CD4-positive, alpha-beta T cell (primary cell): ENCODE measurements around the gene MAT2A. TPM values are rescaled to one million over a fixed set of nuclear protein-coding genes. Genes with fewer than 3 reads are reported as not detected.

Experiments used
- ATAC-seq: fragments of 200-7000 bp; cut with Tn5 transposase; one replicate; pipeline ENCODE4 v1.10.0; 2022; ENCODE audit warnings: mild to moderate bottlenecking; ENCODE audit not compliant: poor library complexity
- CTCF ChIA-PET: fragments of 350-600 bp; sonication (Branson Sonifier 250); formaldehyde crosslinking; loops from one replicate; lab custom pipeline; 2021; ENCODE audit warnings: antibody characterized with exemption, inconsistent platforms; lab: Charles Lee
- POLR2A ChIA-PET: fragments of 350-600 bp; sonication (Branson Sonifier 250); formaldehyde crosslinking; loops from one replicate; lab custom pipeline; 2021; ENCODE audit warnings: antibody characterized with exemption, inconsistent platforms; lab: Charles Lee
- DNase-seq, 14 experiments: peaks; one replicate each; pipeline ENCODE4 v3.0.0-alpha.2; 2013 to 2020; ENCODE audit warnings: mixed read lengths in 2 of 14
- H3K27ac ChIP-seq, 2 donors: one replicate each; pipeline versions ENCODE4 v1.5.1 to v1.7.0; 2013; ENCODE audit warnings: low read length in 2 of 2, low read depth in 1 of 2, mild to moderate bottlenecking in 1 of 2
- H3K27me3 ChIP-seq, 2 experiments: 1 replicate in 1 of 2; 2 replicates in 1 of 2; pipeline versions ENCODE4 v1.6.1 to v1.7.0; 2013; ENCODE audit warnings: low read length in 2 of 2, control low read depth in 1 of 2, mild to moderate bottlenecking in 1 of 2, moderate library complexity in 1 of 2; ENCODE audit not compliant: insufficient read depth in 2 of 2, control insufficient read depth in 1 of 2
- H3K36me3 ChIP-seq: one replicate; pipeline ENCODE4 v1.6.1; 2013; ENCODE audit warnings: low read length, control low read depth; ENCODE audit not compliant: insufficient read depth
- H3K4me1 ChIP-seq: one replicate; pipeline ENCODE4 v1.6.1; 2013; ENCODE audit warnings: low read length, control low read depth; ENCODE audit not compliant: insufficient read depth
- H3K4me3 ChIP-seq: one replicate; pipeline ENCODE4 v1.5.1; 2013; ENCODE audit warnings: mild to moderate bottlenecking, low read length, moderate library complexity
- H3K9me3 ChIP-seq, 2 experiments: 1 replicate in 1 of 2; 2 replicates in 1 of 2; pipeline versions ENCODE4 v1.6.1 to v1.7.0; 2013; ENCODE audit warnings: low read length in 2 of 2, mild to moderate bottlenecking in 2 of 2, control low read depth in 1 of 2, moderate library complexity in 1 of 2; ENCODE audit not compliant: control insufficient read depth in 1 of 2, insufficient read depth in 1 of 2
- H3K27ac Mint-ChIP-seq: one replicate; pipeline ENCODE4 v1.8.0; 2020; ENCODE audit warnings: mixed read lengths
- H3K27me3 Mint-ChIP-seq: one replicate; pipeline ENCODE4 v1.8.0; 2021; ENCODE audit warnings: mixed read lengths
- H3K36me3 Mint-ChIP-seq: one replicate; pipeline ENCODE4 v1.8.0; 2021; ENCODE audit warnings: low read depth, mixed read lengths
- H3K4me1 Mint-ChIP-seq: one replicate; pipeline ENCODE4 v1.8.0; 2021; ENCODE audit warnings: low read depth, mixed read lengths
- H3K4me3 Mint-ChIP-seq: one replicate; pipeline ENCODE4 v1.8.0; 2020; ENCODE audit warnings: mild to moderate bottlenecking, mixed read lengths
- H3K9me3 Mint-ChIP-seq: one replicate; pipeline ENCODE4 v1.8.0; 2020; ENCODE audit warnings: mixed read lengths
- intact Hi-C, 2 experiments: fragments of 100-400 bp; cut with DNase I in 1 of 2; cut with micrococcal nuclease in 1 of 2; formaldehyde crosslinking; loops; one replicate each; pipeline versions ENCODE4 v1.15.1 to v1.9.0; 2023 to 2025; cut with DNase I, micrococcal nuclease
- total RNA-seq, 174 experiments: library from RNA in 2 of 174; stranded (reverse) in 2 of 174; gene quantifications; one replicate each; pipeline ENCODE4 v1.2.3 and lab custom pipeline; 2021 to 2026
- TF ChIP-seq, protein P1 (sequence below): fragments of 200-600 bp; IDR thresholded peaks from one replicate; pipeline ENCODE4 v1.8.0; 2022; ENCODE audit warnings: antibody characterized with exemption, mild to moderate bottlenecking

MAT2A gene
- total RNA-seq, 2 experiments from 2014 or later: 121 to 122 TPM

DNA sequence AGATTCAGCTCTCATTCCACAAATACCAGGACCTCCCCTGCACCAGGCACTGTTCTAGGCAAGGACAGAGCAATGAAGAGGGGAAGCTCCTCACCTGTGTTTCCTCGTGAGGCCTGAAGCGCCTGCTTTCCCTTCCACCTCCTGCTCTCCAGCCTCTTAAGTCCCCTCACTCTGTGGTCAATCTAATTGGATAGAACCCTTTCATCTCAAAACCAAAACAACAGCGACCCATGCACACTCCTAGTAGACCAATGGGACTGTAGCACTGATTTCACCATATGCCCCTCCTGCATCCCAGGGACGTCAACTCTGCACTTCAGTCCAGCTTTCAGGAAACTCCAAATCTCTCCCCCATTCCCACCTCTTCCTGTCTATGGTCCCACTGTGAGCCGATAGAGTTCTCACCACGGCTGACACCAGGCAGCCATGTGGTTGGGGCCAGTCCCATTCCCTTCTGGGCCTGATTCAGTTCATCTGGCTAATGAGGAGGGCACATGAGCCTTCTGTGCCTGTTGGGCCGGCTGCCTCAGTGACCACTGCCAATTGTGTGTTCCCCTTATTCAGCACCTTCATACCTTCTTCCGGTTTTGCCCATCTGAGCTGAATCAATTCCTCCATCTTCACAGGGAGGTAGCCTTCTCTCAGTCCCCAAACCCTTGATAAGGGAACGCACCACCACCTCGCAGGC lies 33.3 kb upstream of the MAT2A start:
- ATAC-seq: no peak
- Mint-ChIP-seq H3K4me1 (no peaks in the 10 kb centered on the region), H3K9me3 (no peaks in the 10 kb centered on the region), H3K4me3 (no peak overlapping the region), H3K36me3 (no peaks in the 10 kb centered on the region), H3K27ac (no peak overlapping the region), H3K27me3 (no peaks in the 10 kb centered on the region)
- DNase-seq: no peak
- ChIA-PET POLR2A (no interaction called here), CTCF (interaction anchor here (1.8 kb wide), 1 partner anchor 46 kb away, joined by 4 read pairs; no protein-coding TSS in a partner anchor)
- intact Hi-C loops: loop anchor here in 1 of 2 experiments (10.0 kb wide), 1 partner anchor 51 kb away; no protein-coding TSS in a partner anchor
- no peak overlapping the region for H3K4me3 ChIP-seq
- H3K27ac ChIP-seq: no peak overlapping the region
- no peaks in the 10 kb centered on the region for H3K36me3 ChIP-seq
- no peaks in the 10 kb centered on the region for H3K9me3 ChIP-seq
- no peaks in the 10 kb centered on the region for H3K4me1 ChIP-seq
- TF ChIP-seq, protein P1, sequence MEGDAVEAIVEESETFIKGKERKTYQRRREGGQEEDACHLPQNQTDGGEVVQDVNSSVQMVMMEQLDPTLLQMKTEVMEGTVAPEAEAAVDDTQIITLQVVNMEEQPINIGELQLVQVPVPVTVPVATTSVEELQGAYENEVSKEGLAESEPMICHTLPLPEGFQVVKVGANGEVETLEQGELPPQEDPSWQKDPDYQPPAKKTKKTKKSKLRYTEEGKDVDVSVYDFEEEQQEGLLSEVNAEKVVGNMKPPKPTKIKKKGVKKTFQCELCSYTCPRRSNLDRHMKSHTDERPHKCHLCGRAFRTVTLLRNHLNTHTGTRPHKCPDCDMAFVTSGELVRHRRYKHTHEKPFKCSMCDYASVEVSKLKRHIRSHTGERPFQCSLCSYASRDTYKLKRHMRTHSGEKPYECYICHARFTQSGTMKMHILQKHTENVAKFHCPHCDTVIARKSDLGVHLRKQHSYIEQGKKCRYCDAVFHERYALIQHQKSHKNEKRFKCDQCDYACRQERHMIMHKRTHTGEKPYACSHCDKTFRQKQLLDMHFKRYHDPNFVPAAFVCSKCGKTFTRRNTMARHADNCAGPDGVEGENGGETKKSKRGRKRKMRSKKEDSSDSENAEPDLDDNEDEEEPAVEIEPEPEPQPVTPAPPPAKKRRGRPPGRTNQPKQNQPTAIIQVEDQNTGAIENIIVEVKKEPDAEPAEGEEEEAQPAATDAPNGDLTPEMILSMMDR: no peak
- H3K27me3 ChIP-seq: no peaks in the 10 kb centered on the region

DNA sequence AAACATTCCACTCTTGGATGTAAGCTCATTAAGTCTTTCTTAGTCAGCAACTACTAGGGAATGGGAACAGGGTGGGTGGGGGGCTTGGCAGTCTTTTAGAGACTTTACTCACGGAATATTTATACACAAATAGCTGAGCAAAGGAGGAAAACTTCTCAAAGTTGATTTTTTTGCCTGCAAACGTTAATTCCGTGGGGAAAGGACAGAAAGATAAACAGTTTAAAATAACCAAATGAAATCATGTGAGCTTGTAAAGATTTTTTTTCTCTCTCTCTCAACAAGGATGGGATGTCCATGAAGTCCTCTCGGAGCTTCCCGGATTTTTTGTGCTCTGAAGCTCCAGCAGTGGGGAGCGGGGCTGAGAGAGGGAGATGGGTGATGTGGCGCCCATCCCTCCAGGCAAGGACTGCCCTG lies 32.2 kb upstream of the MAT2A start:
- DNase-seq (no peak), ATAC-seq (no peak)
- Mint-ChIP-seq H3K36me3 (no peaks in the 10 kb centered on the region), H3K27me3 (no peaks in the 10 kb centered on the region), H3K9me3 (no peaks in the 10 kb centered on the region), H3K27ac (no peak overlapping the region), H3K4me3 (no peak overlapping the region), H3K4me1 (no peaks in the 10 kb centered on the region)
- Histone ChIP-seq H3K4me3 (no peak overlapping the region), H3K4me1 (no peaks in the 10 kb centered on the region), H3K36me3 (no peaks in the 10 kb centered on the region), H3K9me3 (no peaks in the 10 kb centered on the region), H3K27me3 (no peaks in the 10 kb centered on the region), H3K27ac (no peak overlapping the region)
- intact Hi-C loops: loop anchor here in 1 of 2 experiments (10.0 kb wide), 1 partner anchor 52 kb away; no protein-coding TSS in a partner anchor
- POLR2A ChIA-PET: no interaction called here
- CTCF ChIA-PET: interaction anchor here (1.8 kb wide), 1 partner anchor 45 kb away, joined by 4 read pairs; no protein-coding TSS in a partner anchor
- TF ChIP-seq, protein P1: no peak

DNA sequence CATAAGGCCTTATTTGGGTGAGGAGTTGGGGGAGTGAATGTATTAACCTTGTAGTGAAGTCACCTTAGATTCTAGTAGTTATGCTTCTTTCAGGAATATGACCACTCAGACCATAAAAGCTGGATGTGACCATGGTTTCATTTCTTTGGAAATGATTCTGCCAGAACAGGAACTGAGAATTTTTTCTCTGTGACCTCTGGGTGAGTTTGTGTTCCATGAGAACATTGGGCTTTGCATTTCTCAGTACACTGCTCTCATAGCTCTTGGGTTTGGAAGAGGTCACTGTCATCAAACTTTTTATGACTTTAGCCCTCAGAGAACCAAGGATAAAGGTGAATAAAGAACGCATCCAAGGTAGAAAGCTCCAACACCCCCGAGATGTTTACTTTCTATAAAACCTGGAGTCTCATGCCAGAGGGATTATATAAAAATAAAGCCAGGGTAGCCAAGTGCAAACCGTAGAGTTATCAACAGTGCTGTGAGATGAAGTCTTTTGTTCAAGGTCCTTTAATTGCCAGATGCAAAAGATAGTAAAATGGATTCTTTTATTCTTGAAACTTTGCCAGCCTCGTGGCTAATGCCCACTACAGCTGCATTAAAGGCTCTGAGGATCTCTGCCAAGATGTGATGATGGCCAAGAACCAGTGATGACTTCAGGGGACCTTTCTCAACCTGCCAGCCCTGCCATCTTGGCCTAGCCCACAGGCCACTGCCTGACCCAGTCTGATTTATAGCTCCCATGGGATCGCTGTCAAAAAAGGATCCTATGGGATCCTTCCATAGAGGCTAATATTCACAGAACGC lies 27.8 kb upstream of the MAT2A start:
- Histone ChIP-seq H3K27me3 (no peaks in the 10 kb centered on the region), H3K4me1 (no peaks in the 10 kb centered on the region), H3K36me3 (no peaks in the 10 kb centered on the region), H3K27ac (no peak overlapping the region), H3K4me3 (no peak overlapping the region), H3K9me3 (no peaks in the 10 kb centered on the region)
- TF ChIP-seq, protein P1: no peak
- Mint-ChIP-seq H3K27ac (no peak overlapping the region), H3K36me3 (no peaks in the 10 kb centered on the region), H3K9me3 (no peaks in the 10 kb centered on the region), H3K27me3 (no peaks in the 10 kb centered on the region), H3K4me3 (no peak overlapping the region), H3K4me1 (no peaks in the 10 kb centered on the region)
- no peak for ATAC-seq
- ChIA-PET POLR2A (no interaction called here), CTCF (interaction anchor here (1.4 kb wide), 1 partner anchor 41 kb away, joined by 5 read pairs; no protein-coding TSS in a partner anchor)
- intact Hi-C loops: no loop called here
- DNase-seq: no peak
